IMR-90 (cell line): Measurements from ENCODE around the gene LAMA3. TPM values are rescaled to one million over a fixed set of nuclear protein-coding genes. Genes with fewer than 3 reads are reported as not detected.

ENCODE experiments used
- ATAC-seq: fragments of 200-7000 bp; cut with Tn5 transposase; 2 replicates; pipeline ENCODE4 v1.9.1; 2020; ENCODE audit warnings: low read depth, mild to moderate bottlenecking, moderate library complexity
- BruUV-seq: library from RNA; stranded (reverse); fragments of 400-500 nt; replicated peaks from 2 replicates; lab custom pipeline; 2021; lab: Mats Ljungman, UMichigan
- CTCF ChIA-PET: fragments of 300-600 bp; formaldehyde crosslinking; extraction: SDS; loops from one replicate; lab custom pipeline; 2021; ENCODE audit warnings: antibody characterized with exemption; lab: Yijun Ruan, JAX
- POLR2A ChIA-PET: fragments of 300-600 bp; sonication (Branson Sonifier 250); formaldehyde crosslinking; loops from one replicate; lab custom pipeline; 2022; ENCODE audit warnings: antibody characterized with exemption; ENCODE audit not compliant: unreplicated experiment; lab: Charles Lee
- DNase-seq: peaks from one replicate; pipeline ENCODE4 v3.0.0; 2013
- H2AFZ ChIP-seq: replicated peaks from 2 replicates; pipeline ENCODE3; 2013; ENCODE audit warnings: low read length, mild to moderate bottlenecking; ENCODE audit not compliant: poor library complexity
- H2AK5ac ChIP-seq: 2 replicates; pipeline ENCODE4 v1.6.1; 2013; ENCODE audit warnings: low read depth, low read length, inconsistent platforms
- H2AK9ac ChIP-seq: replicated peaks from 2 replicates; pipeline ENCODE3; 2013; ENCODE audit warnings: mild to moderate bottlenecking, low read depth, low read length, moderate library complexity; ENCODE audit not compliant: poor library complexity
- H2BK120ac ChIP-seq: 2 replicates; pipeline ENCODE4 v1.6.1; 2013; ENCODE audit warnings: low read depth, low read length, inconsistent platforms
- H2BK15ac ChIP-seq: 3 replicates; pipeline ENCODE4 v1.6.1; 2013; ENCODE audit warnings: low read depth, low read length, inconsistent platforms
- H2BK20ac ChIP-seq: 2 replicates; pipeline ENCODE4 v1.6.1; 2013; ENCODE audit warnings: low read depth, mild to moderate bottlenecking, inconsistent platforms, low read length, moderate library complexity
- H2BK5ac ChIP-seq: 2 replicates; pipeline ENCODE4 v1.6.1; 2013; ENCODE audit warnings: mild to moderate bottlenecking, low read depth, low read length, inconsistent platforms; ENCODE audit not compliant: poor library complexity, severe bottlenecking
- H3K14ac ChIP-seq: replicated peaks from 2 replicates; pipeline ENCODE4 v1.6.1; 2013; ENCODE audit warnings: low read depth, low read length, inconsistent platforms
- H3K18ac ChIP-seq: 2 replicates; pipeline ENCODE4 v1.6.1; 2013; ENCODE audit warnings: low read depth, low read length, control low read depth
- H3K23ac ChIP-seq: 2 replicates; pipeline ENCODE4 v1.6.1; 2013; ENCODE audit warnings: low read depth, low read length, inconsistent platforms
- H3K27ac ChIP-seq: 2 replicates; pipeline ENCODE4 v1.5.1; 2013; ENCODE audit warnings: mild to moderate bottlenecking, control low read depth, low read length; ENCODE audit not compliant: insufficient read depth
- H3K27me3 ChIP-seq: 2 replicates; pipeline ENCODE4 v1.6.1; 2013; ENCODE audit warnings: low read length; ENCODE audit not compliant: control insufficient read depth, insufficient read depth
- H3K36me3 ChIP-seq: 2 replicates; pipeline ENCODE4 v1.6.1; 2013; ENCODE audit warnings: low read length, mixed read lengths; ENCODE audit not compliant: control insufficient read depth, insufficient read depth
- H3K4ac ChIP-seq: 2 replicates; pipeline ENCODE4 v1.6.1; 2013; ENCODE audit warnings: low read depth, low read length, inconsistent platforms
- H3K4me1 ChIP-seq: 2 replicates; pipeline ENCODE4 v1.6.1; 2013; ENCODE audit warnings: low read length, mixed read lengths; ENCODE audit not compliant: control insufficient read depth, insufficient read depth
- H3K4me2 ChIP-seq: 2 replicates; pipeline ENCODE4 v1.6.1; 2013; ENCODE audit warnings: low read depth, mild to moderate bottlenecking, control low read depth, low read length, moderate library complexity
- H3K4me3 ChIP-seq: 2 replicates; pipeline ENCODE4 v1.5.1; 2013; ENCODE audit warnings: low read depth, mild to moderate bottlenecking, control low read depth, low read length, moderate library complexity; ENCODE audit not compliant: insufficient read depth
- H3K56ac ChIP-seq: 2 replicates; pipeline ENCODE4 v1.6.1; 2013; ENCODE audit warnings: low read length, inconsistent platforms; ENCODE audit not compliant: insufficient read depth; ENCODE audit errors: extremely low read depth
- H3K79me1 ChIP-seq, 2 experiments: 2 replicates each; pipeline ENCODE4 v1.6.1; 2013; ENCODE audit warnings: low read length in 2 of 2, inconsistent platforms in 1 of 2, low read depth in 1 of 2
- H3K9ac ChIP-seq: 2 replicates; pipeline ENCODE4 v1.6.1; 2013; ENCODE audit warnings: low read depth, low read length, control low read depth
- H3K9me1 ChIP-seq: 2 replicates; pipeline ENCODE4 v1.6.1; 2013; ENCODE audit warnings: low read length, inconsistent platforms; ENCODE audit not compliant: insufficient read depth
- H3K9me3 ChIP-seq: 2 replicates; pipeline ENCODE4 v1.6.1; 2013; ENCODE audit warnings: low read length; ENCODE audit not compliant: control insufficient read depth, insufficient read depth
- H4K20me1 ChIP-seq: 2 replicates; pipeline ENCODE4 v1.6.1; 2013; ENCODE audit warnings: low read length, inconsistent platforms; ENCODE audit not compliant: insufficient read depth
- H4K5ac ChIP-seq: 2 replicates; pipeline ENCODE4 v1.6.1; 2013; ENCODE audit warnings: mild to moderate bottlenecking, low read depth, low read length, control low read depth
- H4K8ac ChIP-seq, 2 experiments: 2 replicates each; pipeline ENCODE4 v1.6.1; 2013; ENCODE audit warnings: low read depth in 2 of 2, low read length in 2 of 2, control low read depth in 1 of 2, inconsistent platforms in 1 of 2
- H4K91ac ChIP-seq: 2 replicates; pipeline ENCODE4 v1.6.1; 2013; ENCODE audit warnings: low read depth, low read length, inconsistent platforms; ENCODE audit not compliant: insufficient read depth
- BHLHE40 ChIP-seq: fragments of 150-350 bp; IDR thresholded peaks from 2 replicates; pipeline ENCODE4 v1.6.1; 2016; ENCODE audit warnings: mild to moderate bottlenecking, low read depth, low read length
- CEBPB ChIP-seq: IDR thresholded peaks from 2 replicates; pipeline ENCODE4 v1.6.1; 2012; ENCODE audit warnings: low read depth, low read length, improper control_type of control experiment
- CHD1 ChIP-seq: IDR thresholded peaks from 2 replicates; pipeline ENCODE4 v1.6.1; 2012; ENCODE audit warnings: low read depth, low read length, improper control_type of control experiment
- FOS ChIP-seq: fragments of 150-350 bp; IDR thresholded peaks from 2 replicates; pipeline ENCODE4 v1.6.1; 2016; ENCODE audit warnings: low read depth, low read length
- MAFK ChIP-seq: IDR thresholded peaks from 2 replicates; pipeline ENCODE4 v1.6.1; 2012; ENCODE audit warnings: low read depth, low read length, improper control_type of control experiment
- MAZ ChIP-seq: IDR thresholded peaks from 2 replicates; pipeline ENCODE4 v1.6.1; 2012; ENCODE audit warnings: low read depth, mild to moderate bottlenecking, low read length, improper control_type of control experiment, moderate library complexity, borderline replicate concordance
- MXI1 ChIP-seq: IDR thresholded peaks from 2 replicates; pipeline ENCODE4 v1.6.1; 2012; ENCODE audit warnings: low read depth, mild to moderate bottlenecking, low read length, moderate library complexity, borderline replicate concordance
- NFE2L2 ChIP-seq: fragments of 150-350 bp; IDR thresholded peaks from 2 replicates; pipeline ENCODE4 v1.6.1; 2016; ENCODE audit warnings: low read depth, mild to moderate bottlenecking, low read length
- POLR2A ChIP-seq: IDR thresholded peaks from 2 replicates; pipeline ENCODE4 v1.6.1; 2012; ENCODE audit warnings: mild to moderate bottlenecking, low read depth, low read length
- RAD21 ChIP-seq: IDR thresholded peaks from 2 replicates; pipeline ENCODE4 v1.6.1; 2012; ENCODE audit warnings: low read length, improper control_type of control experiment
- RCOR1 ChIP-seq: IDR thresholded peaks from 2 replicates; pipeline ENCODE4 v1.6.1; 2012; ENCODE audit warnings: mild to moderate bottlenecking, low read length, improper control_type of control experiment; ENCODE audit not compliant: insufficient replicate concordance
- RFX5 ChIP-seq: IDR thresholded peaks from 2 replicates; pipeline ENCODE4 v1.8.0; 2012; ENCODE audit warnings: low read depth, mild to moderate bottlenecking, low read length, moderate library complexity
- SMC3 ChIP-seq: fragments of 150-350 bp; IDR thresholded peaks from 2 replicates; pipeline ENCODE4 v1.6.1; 2016; ENCODE audit warnings: low read depth, mild to moderate bottlenecking, antibody characterized with exemption, low read length, moderate library complexity
- WGBS, 2 experiments: methylation state at CpG; one replicate each; pipeline versions ENCODE4 v1.1.5 to v1.1.7; 2013; ENCODE audit warnings: missing lambda C conversion rate in 2 of 2; ENCODE audit not compliant: insufficient read length in 1 of 2; ENCODE audit errors: extremely low coverage in 2 of 2; 5-methylcytosine and 5-hydroxymethylcytosine counted together
- dilution Hi-C: fragments of 300-500 bp; cut with HindIII; formaldehyde crosslinking; loops from one replicate; pipeline ENCODE4 v1.14.3; 2018; ENCODE audit warnings: low sequenced_read_pairs; ENCODE audit not compliant: unreplicated experiment
- in situ Hi-C: fragments of 300-500 bp; cut with MboI; formaldehyde crosslinking; loops from 3 replicates; pipeline ENCODE4 v1.14.3; 2019; ENCODE audit warnings: low sequenced_read_pairs, inconsistent platforms, mixed read lengths
- intact Hi-C: fragments of 100-400 bp; cut with micrococcal nuclease; formaldehyde crosslinking; loops from 2 replicates; pipeline ENCODE4 v1.10.0; 2022
- polyA plus RNA-seq, 3 experiments: library from polyadenylated mRNA; depleted of rRNA; stranded (reverse); fragments of >200 nt; gene quantifications; 2 replicates each; pipeline ENCODE4 v1.2.3, GENCODE V29; 2012; ENCODE audit warnings: low replicate concordance in 1 of 3
- total RNA-seq: library from RNA; depleted of rRNA; stranded (reverse); fragments of >200 nt; gene quantifications from 2 replicates; pipeline ENCODE4 v1.2.3, GENCODE V29; 2012
- TF ChIP-seq, protein P1 (sequence below): fragments of 150-350 bp; IDR thresholded peaks from 2 replicates; pipeline ENCODE4 v1.6.1; 2017; ENCODE audit warnings: mild to moderate bottlenecking, antibody characterized with exemption, low read length, low read depth
- TF ChIP-seq, protein P2 (sequence below): fragments of 150-350 bp; IDR thresholded peaks from 2 replicates; pipeline ENCODE4 v1.6.1; 2016; ENCODE audit warnings: low read depth, mild to moderate bottlenecking, low read length, moderate library complexity, borderline replicate concordance
- TF ChIP-seq, protein P3 (sequence below): conservative IDR thresholded peaks from 2 replicates; pipeline ENCODE4 v1.5.1; 2012; ENCODE audit warnings: mild to moderate bottlenecking, low read depth, low read length, improper control_type of control experiment

The LAMA3 gene
- total and polyA plus RNA-seq, 2 of the 4 experiments (the other 2 are of a cell fraction), result 0.18 to 0.19 TPM

DNA sequence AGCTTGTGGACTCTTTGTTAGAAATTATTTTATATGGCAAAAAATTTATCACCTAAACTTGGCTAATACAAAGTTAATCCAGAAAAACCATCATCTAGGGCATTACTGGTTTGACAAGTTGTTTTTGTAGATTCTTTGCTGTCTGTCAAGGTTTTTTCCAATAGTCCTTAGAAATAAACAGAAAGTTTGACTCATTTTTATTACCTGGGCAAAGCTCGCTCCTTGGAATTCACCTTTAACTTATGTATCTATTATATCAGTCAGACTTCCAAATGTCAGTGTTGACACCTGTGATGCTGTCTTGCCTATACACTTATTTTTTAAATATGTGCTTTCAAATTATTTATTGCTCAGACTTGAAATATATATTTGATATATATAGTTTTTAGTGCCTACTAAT is 21.7 kb downstream of the LAMA3 start:
- no peak overlapping the region for H4K91ac ChIP-seq
- H3K27me3 ChIP-seq, result no peaks in the 10 kb centered on the region
- H3K9me3 ChIP-seq, result peaks cover 5% of the 10 kb centered on the region; the same call in 1 of the 2 replicates
- H3K36me3 ChIP-seq, result no peaks in the 10 kb centered on the region
- in situ Hi-C loops (no loop called here), dilution Hi-C loops (no loop called here), intact Hi-C loops (no loop called here)
- no TSS peak for BruUV-seq
- no peak overlapping the region for H3K56ac ChIP-seq
- ChIA-PET POLR2A (interaction anchor here (0.6 kb wide), 1 partner anchor 14 kb away, joined by 11 read pairs; no protein-coding TSS in a partner anchor), CTCF (interaction anchor here (1.0 kb wide), 1 partner anchor 207 kb away, joined by 3 read pairs; no protein-coding TSS in a partner anchor)
- H3K9me1 ChIP-seq, result no peaks in the 10 kb centered on the region
- no peaks in the 10 kb centered on the region for H3K4me1 ChIP-seq
- no peak overlapping the region for H2AFZ ChIP-seq
- H2AK5ac ChIP-seq, result no peak overlapping the region
- no CpG with 5 or more reads among the region's 1 CpG for WGBS, 2 experiments
- H2BK5ac ChIP-seq, result no peak overlapping the region
- no peak overlapping the region for H2BK15ac ChIP-seq
- no peak for ATAC-seq
- DNase-seq, result no peak
- no peak overlapping the region for H2AK9ac ChIP-seq
- no peaks in the 10 kb centered on the region for H3K79me1 ChIP-seq
- H3K4ac ChIP-seq, result no peak overlapping the region
- H3K27ac ChIP-seq, result no peak overlapping the region
- H2BK120ac ChIP-seq, result no peak overlapping the region
- no peaks in the 10 kb centered on the region for H4K20me1 ChIP-seq
- H4K8ac ChIP-seq, result no peak overlapping the region
- no peak overlapping the region for H2BK20ac ChIP-seq
- H3K4me2 ChIP-seq, result no peak overlapping the region
- no peak overlapping the region for H3K4me3 ChIP-seq
- TF ChIP-seq MAFK, result no peak
- TF ChIP-seq CEBPB, result no peak
- no peak for TF ChIP-seq POLR2A
- TF ChIP-seq RCOR1, result no peak
- TF ChIP-seq RAD21, result no peak
- TF ChIP-seq MXI1, result no peak
- TF ChIP-seq BHLHE40, result no peak
- no peak for TF ChIP-seq SMC3
- TF ChIP-seq, protein P1, sequence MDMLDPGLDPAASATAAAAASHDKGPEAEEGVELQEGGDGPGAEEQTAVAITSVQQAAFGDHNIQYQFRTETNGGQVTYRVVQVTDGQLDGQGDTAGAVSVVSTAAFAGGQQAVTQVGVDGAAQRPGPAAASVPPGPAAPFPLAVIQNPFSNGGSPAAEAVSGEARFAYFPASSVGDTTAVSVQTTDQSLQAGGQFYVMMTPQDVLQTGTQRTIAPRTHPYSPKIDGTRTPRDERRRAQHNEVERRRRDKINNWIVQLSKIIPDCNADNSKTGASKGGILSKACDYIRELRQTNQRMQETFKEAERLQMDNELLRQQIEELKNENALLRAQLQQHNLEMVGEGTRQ, result no peak
- no peak for TF ChIP-seq MAZ
- TF ChIP-seq NFE2L2, result no peak
- no peak for TF ChIP-seq CHD1
- no peak for TF ChIP-seq FOS
- TF ChIP-seq RFX5, result no peak
- TF ChIP-seq, protein P2, sequence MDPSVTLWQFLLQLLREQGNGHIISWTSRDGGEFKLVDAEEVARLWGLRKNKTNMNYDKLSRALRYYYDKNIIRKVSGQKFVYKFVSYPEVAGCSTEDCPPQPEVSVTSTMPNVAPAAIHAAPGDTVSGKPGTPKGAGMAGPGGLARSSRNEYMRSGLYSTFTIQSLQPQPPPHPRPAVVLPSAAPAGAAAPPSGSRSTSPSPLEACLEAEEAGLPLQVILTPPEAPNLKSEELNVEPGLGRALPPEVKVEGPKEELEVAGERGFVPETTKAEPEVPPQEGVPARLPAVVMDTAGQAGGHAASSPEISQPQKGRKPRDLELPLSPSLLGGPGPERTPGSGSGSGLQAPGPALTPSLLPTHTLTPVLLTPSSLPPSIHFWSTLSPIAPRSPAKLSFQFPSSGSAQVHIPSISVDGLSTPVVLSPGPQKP, result no peak
- TF ChIP-seq, protein P3, sequence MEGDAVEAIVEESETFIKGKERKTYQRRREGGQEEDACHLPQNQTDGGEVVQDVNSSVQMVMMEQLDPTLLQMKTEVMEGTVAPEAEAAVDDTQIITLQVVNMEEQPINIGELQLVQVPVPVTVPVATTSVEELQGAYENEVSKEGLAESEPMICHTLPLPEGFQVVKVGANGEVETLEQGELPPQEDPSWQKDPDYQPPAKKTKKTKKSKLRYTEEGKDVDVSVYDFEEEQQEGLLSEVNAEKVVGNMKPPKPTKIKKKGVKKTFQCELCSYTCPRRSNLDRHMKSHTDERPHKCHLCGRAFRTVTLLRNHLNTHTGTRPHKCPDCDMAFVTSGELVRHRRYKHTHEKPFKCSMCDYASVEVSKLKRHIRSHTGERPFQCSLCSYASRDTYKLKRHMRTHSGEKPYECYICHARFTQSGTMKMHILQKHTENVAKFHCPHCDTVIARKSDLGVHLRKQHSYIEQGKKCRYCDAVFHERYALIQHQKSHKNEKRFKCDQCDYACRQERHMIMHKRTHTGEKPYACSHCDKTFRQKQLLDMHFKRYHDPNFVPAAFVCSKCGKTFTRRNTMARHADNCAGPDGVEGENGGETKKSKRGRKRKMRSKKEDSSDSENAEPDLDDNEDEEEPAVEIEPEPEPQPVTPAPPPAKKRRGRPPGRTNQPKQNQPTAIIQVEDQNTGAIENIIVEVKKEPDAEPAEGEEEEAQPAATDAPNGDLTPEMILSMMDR, result no peak
- no peak overlapping the region for H3K18ac ChIP-seq
- no peak overlapping the region for H3K9ac ChIP-seq
- no peak overlapping the region for H4K5ac ChIP-seq
- H3K23ac ChIP-seq, result no peak overlapping the region
- no peak overlapping the region for H3K14ac ChIP-seq
